Measurements from ENCODE around the gene KRTAP5-11.
"Not testable (repeated sequence)": the region's sequence is repeated elsewhere in the genome, so short reads cannot be mapped to it uniquely, and the experiment has no call there.

KRTAP5-11 gene

GRCh38 chr11:71538666-71538990, 44.0 kb downstream of the KRTAP5-11 start:
- TF ChIP-seq GATA2 (IDR thresholded peaks at IDR 0.05; ENCODE audit: low read depth, low read length): no peak

GRCh38 chr11:71537977-71538665, 44.6 kb downstream of the KRTAP5-11 start, which contains the start of gene KRTAP5-8:
KRTAP5-8 (plus strand) TSS chr11:71538025; CDS start chr11:71538056, 31 bp downstream.
- TF ChIP-seq GATA2, GATA3 (IDR thresholded peaks at IDR 0.05; ENCODE audit: low read depth, low read length): not testable (repeated sequence)

GRCh38 chr11:71537537-71537936, 45.1 kb downstream of the KRTAP5-11 start:
- TF ChIP-seq GATA2 (IDR thresholded peaks at IDR 0.05; ENCODE audit: low read depth, low read length): no peak
- no peak for TF ChIP-seq GATA3 (IDR thresholded peaks at IDR 0.05; ENCODE audit: low read depth, low read length)

- TF ChIP-seq GATA3 (IDR thresholded peaks at IDR 0.05; ENCODE audit: low read depth, low read length): no peak
- TF ChIP-seq GATA2 (IDR thresholded peaks at IDR 0.05; ENCODE audit: low read depth, low read length): no peak
Observed at GRCh38 chr11:71535825-71536224, 46.9 kb downstream of the KRTAP5-11 start.

- TF ChIP-seq GATA2 (IDR thresholded peaks at IDR 0.05; ENCODE audit: low read depth, low read length) (no peak), GATA3 (IDR thresholded peaks at IDR 0.05; ENCODE audit: low read depth, low read length) (no peak)
Observed at GRCh38 chr11:71532036-71532610, 50.6 kb downstream of the KRTAP5-11 start.

Measured in SH-SY5Y (cell line).